Muscle of leg (tissue), 11 donors: ENCODE results near the gene GMDS. TPM values are rescaled to one million over a fixed set of nuclear protein-coding genes. Genes with fewer than 3 reads are reported as not detected.
A peak's percentile ranks its signal among the peaks of the same experiment; 100 is the strongest.

Source experiments
- DNase-seq: peaks from one replicate; pipeline ENCODE4 v3.0.0; 2013
- H3K27ac ChIP-seq: one replicate; pipeline ENCODE4 v1.5.1; 2013; ENCODE audit warnings: mild to moderate bottlenecking, low read length, control low read depth
- H3K27me3 ChIP-seq: one replicate; pipeline ENCODE4 v1.6.1; 2013; ENCODE audit warnings: low read length; ENCODE audit not compliant: control insufficient read depth, insufficient read depth
- H3K36me3 ChIP-seq: one replicate; pipeline ENCODE4 v1.6.1; 2013; ENCODE audit warnings: low read length; ENCODE audit not compliant: control insufficient read depth, insufficient read depth
- H3K4me1 ChIP-seq: one replicate; pipeline ENCODE4 v1.6.1; 2013; ENCODE audit warnings: low read length; ENCODE audit not compliant: control insufficient read depth, insufficient read depth
- H3K4me3 ChIP-seq: one replicate; pipeline ENCODE4 v1.5.1; 2013; ENCODE audit warnings: low read length, control low read depth
- H3K9me3 ChIP-seq: replicated peaks from 2 replicates; pipeline ENCODE4 v1.6.1; 2013; ENCODE audit warnings: low read depth, low read length; ENCODE audit not compliant: control insufficient read depth
- WGBS: methylation state at CpG from one replicate; pipeline ENCODE4 v1.1.5; 2013; ENCODE audit warnings: missing lambda C conversion rate; ENCODE audit not compliant: insufficient coverage; 5-methylcytosine and 5-hydroxymethylcytosine counted together
- polyA plus RNA-seq, 8 donors: library from polyadenylated mRNA; unstranded; fragments of 120-200 nt; gene quantifications; one replicate each; pipeline versions ENCODE4 v1.2.1 to v1.2.3, GENCODE V29; 2013; ENCODE audit warnings: inconsistent platforms in 1 of 8, low replicate concordance in 1 of 8; ENCODE audit not compliant: insufficient read length in 8 of 8, insufficient read depth in 1 of 8
- total RNA-seq: library from RNA; stranded (reverse); fragments of 120-200 nt; gene quantifications from one replicate; pipeline ENCODE4 v1.2.4, GENCODE V29; 2013

The GMDS gene
- total and polyA plus RNA-seq, 9 donors, result 3.9 to 17.0 (median 11.9) TPM

- peak; percentile 12 for DNase-seq
- Histone ChIP-seq H3K9me3 (no peaks in the 10 kb centered on the region), H3K27ac (no peak overlapping the region), H3K27me3 (peaks cover 4% of the 10 kb centered on the region), H3K4me3 (no peak overlapping the region), H3K4me1 (no peaks in the 10 kb centered on the region), H3K36me3 (no peaks in the 10 kb centered on the region)
- WGBS, result 48% methylated on average over 5 of the region's 12 CpGs
Observed at GRCh38 chr6:2127484-2127911, 117.9 kb downstream of the GMDS start.

DNA sequence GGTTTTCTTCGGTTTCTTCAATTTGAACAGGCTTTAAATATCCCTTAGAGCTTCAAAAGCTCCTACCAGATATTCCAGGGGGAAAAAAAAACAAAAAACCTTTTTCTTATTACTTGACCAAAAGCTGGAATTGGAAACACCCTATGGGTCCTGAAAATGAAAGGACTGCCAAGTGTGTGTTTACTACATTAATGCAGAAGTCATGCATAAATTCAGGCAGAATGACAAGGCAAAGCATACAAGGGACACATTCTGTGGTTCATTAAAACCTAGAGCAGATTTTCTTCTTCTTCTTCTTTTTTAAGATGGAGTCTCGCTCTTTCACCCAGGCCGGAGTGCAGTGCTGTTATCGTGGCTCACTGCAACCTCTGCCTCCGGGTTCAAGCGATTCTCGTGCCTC lies 119.1 kb downstream of the GMDS start:
- Histone ChIP-seq H3K27ac (no peak overlapping the region), H3K4me1 (no peaks in the 10 kb centered on the region), H3K4me3 (no peak overlapping the region), H3K9me3 (no peaks in the 10 kb centered on the region), H3K36me3 (no peaks in the 10 kb centered on the region), H3K27me3 (peaks cover 4% of the 10 kb centered on the region)
- DNase-seq, result no peak
- 97% methylated on average over 6 of the region's 7 CpGs for WGBS

GRCh38 chr6:2125158-2125557 lies 120.2 kb downstream of the GMDS start:
- DNase-seq, result no peak
- Histone ChIP-seq H3K4me1 (no peaks in the 10 kb centered on the region), H3K9me3 (no peaks in the 10 kb centered on the region), H3K27me3 (peaks cover 4% of the 10 kb centered on the region), H3K36me3 (no peaks in the 10 kb centered on the region), H3K27ac (no peak overlapping the region), H3K4me3 (no peak overlapping the region)
- WGBS, result 93% methylated on average over 2 of the region's 3 CpGs

- Histone ChIP-seq H3K9me3 (no peaks in the 10 kb centered on the region), H3K4me3 (no peak overlapping the region), H3K36me3 (no peaks in the 10 kb centered on the region), H3K27ac (no peak overlapping the region), H3K27me3 (peaks cover 4% of the 10 kb centered on the region), H3K4me1 (no peaks in the 10 kb centered on the region)
- no peak for DNase-seq
- 62% methylated on average over 6 of the region's 11 CpGs for WGBS
Observed at GRCh38 chr6:2124260-2124709, 121.1 kb downstream of the GMDS start.

DNA sequence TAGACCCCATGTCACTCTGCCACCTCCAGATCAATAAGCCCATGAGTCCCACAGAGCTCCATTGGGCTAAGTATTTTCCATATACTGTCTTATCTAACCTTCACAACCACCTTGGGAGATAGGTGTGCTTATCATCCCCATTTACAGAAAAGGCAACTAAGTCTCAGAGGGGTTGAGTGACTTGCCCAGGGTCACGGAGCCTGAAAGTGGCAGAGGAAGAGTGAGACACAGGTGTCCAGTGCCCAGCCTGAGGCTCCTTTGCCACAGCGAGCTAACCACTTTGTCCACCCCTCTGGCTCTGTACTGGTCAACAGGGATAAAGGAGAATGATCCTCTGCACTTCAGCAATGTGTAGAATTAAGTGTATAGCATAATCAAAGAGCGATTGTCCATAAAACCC lies 124.5 kb downstream of the GMDS start:
- Histone ChIP-seq H3K36me3 (no peaks in the 10 kb centered on the region), H3K27me3 (no peaks in the 10 kb centered on the region), H3K27ac (no peak overlapping the region), H3K4me1 (no peaks in the 10 kb centered on the region), H3K9me3 (no peaks in the 10 kb centered on the region), H3K4me3 (no peak overlapping the region)
- 100% methylated on average over 1 of the region's 3 CpGs for WGBS
- no peak for DNase-seq

GRCh38 chr6:2119275-2119674 lies 126.1 kb downstream of the GMDS start:
- Histone ChIP-seq H3K27me3 (no peaks in the 10 kb centered on the region), H3K4me1 (no peaks in the 10 kb centered on the region), H3K27ac (no peak overlapping the region), H3K36me3 (no peaks in the 10 kb centered on the region), H3K4me3 (no peak overlapping the region), H3K9me3 (no peaks in the 10 kb centered on the region)
- WGBS, result no CpG with 5 or more reads among the region's 1 CpG
- no peak for DNase-seq

DNA sequence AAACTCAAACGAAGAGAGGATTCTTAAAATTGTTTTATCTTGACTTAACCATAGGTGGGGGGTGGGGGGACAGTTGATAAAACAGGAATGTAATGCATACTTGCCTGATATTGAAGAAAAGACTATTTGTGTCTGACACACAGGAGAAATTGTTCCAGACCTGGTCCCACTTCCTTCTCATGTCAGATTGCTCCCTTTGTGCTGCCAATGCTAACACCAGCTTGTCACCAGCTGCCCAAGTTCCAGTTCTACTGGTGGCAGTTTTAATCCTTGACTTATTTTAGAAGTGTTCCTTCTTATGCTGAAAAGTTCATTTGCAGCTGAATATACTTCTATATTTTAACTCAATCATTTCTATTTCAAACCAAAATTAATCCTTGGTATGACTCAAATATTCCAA lies 127.3 kb downstream of the GMDS start:
- H3K4me3 ChIP-seq, result no peak overlapping the region
- WGBS, result 100% methylated on average over 1 of the region's 1 CpG
- H3K27ac ChIP-seq, result no peak overlapping the region
- H3K4me1 ChIP-seq, result no peaks in the 10 kb centered on the region
- no peaks in the 10 kb centered on the region for H3K27me3 ChIP-seq
- H3K36me3 ChIP-seq, result no peaks in the 10 kb centered on the region
- no peaks in the 10 kb centered on the region for H3K9me3 ChIP-seq
- no peak for DNase-seq

- Histone ChIP-seq H3K9me3 (no peaks in the 10 kb centered on the region), H3K4me1 (no peaks in the 10 kb centered on the region), H3K27ac (no peak overlapping the region), H3K4me3 (no peak overlapping the region), H3K27me3 (no peaks in the 10 kb centered on the region), H3K36me3 (no peaks in the 10 kb centered on the region)
- no CpG with 5 or more reads among the region's 7 CpGs for WGBS
- no peak for DNase-seq
Observed at GRCh38 chr6:2117447-2117846, 128.0 kb downstream of the GMDS start.

DNA sequence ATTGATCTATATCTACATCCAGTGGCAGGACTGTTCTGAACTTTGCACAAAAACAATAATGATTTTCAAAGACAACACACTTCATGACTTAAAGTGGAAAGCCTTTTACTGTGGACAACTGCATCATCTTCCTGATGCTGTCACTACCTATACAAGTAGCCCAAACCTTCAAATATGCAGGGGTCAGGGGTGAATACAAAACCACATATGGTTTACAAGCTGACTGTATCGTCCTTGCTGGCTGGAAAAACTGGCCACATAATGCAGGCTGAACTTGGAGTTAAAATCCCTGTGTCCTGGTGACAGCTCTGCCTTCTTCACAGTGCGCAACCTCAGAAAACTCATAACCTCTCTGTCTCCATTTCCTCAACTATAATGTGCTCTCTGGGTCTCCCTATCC lies 128.9 kb downstream of the GMDS start:
- no peaks in the 10 kb centered on the region for H3K27me3 ChIP-seq
- no peaks in the 10 kb centered on the region for H3K9me3 ChIP-seq
- H3K36me3 ChIP-seq, result no peaks in the 10 kb centered on the region
- no peak overlapping the region for H3K27ac ChIP-seq
- no peak overlapping the region for H3K4me3 ChIP-seq
- 79% methylated on average over 2 of the region's 2 CpGs for WGBS
- H3K4me1 ChIP-seq, result no peaks in the 10 kb centered on the region
- DNase-seq, result no peak

- H3K27me3 ChIP-seq, result no peaks in the 10 kb centered on the region
- no peak overlapping the region for H3K27ac ChIP-seq
- no peaks in the 10 kb centered on the region for H3K9me3 ChIP-seq
- DNase-seq, result peak; percentile 43
- H3K4me1 ChIP-seq, result peaks cover 4% of the 10 kb centered on the region
- H3K4me3 ChIP-seq, result no peak overlapping the region
- H3K36me3 ChIP-seq, result no peaks in the 10 kb centered on the region
- no CpG with 5 or more reads among the region's 1 CpG for WGBS
Observed at GRCh38 chr6:2114100-2114499, 131.3 kb downstream of the GMDS start.

- H3K36me3 ChIP-seq, result no peaks in the 10 kb centered on the region
- WGBS, result no CpG with 5 or more reads among the region's 5 CpGs
- peaks cover 4% of the 10 kb centered on the region for H3K4me1 ChIP-seq
- no peaks in the 10 kb centered on the region for H3K9me3 ChIP-seq
- DNase-seq, result peak; percentile 48
- no peaks in the 10 kb centered on the region for H3K27me3 ChIP-seq
- H3K4me3 ChIP-seq, result no peak overlapping the region
- no peak overlapping the region for H3K27ac ChIP-seq
Observed at GRCh38 chr6:2111162-2111677, 134.2 kb downstream of the GMDS start.
